Measurements from ENCODE around the gene GPR42. TPM values are rescaled to one million over a fixed set of nuclear protein-coding genes. Genes with fewer than 3 reads are reported as not detected.

The GPR42 gene
- total RNA-seq, 4 donors from 2014 or later, result 0.51 TPM; not detected in 3

DNA sequence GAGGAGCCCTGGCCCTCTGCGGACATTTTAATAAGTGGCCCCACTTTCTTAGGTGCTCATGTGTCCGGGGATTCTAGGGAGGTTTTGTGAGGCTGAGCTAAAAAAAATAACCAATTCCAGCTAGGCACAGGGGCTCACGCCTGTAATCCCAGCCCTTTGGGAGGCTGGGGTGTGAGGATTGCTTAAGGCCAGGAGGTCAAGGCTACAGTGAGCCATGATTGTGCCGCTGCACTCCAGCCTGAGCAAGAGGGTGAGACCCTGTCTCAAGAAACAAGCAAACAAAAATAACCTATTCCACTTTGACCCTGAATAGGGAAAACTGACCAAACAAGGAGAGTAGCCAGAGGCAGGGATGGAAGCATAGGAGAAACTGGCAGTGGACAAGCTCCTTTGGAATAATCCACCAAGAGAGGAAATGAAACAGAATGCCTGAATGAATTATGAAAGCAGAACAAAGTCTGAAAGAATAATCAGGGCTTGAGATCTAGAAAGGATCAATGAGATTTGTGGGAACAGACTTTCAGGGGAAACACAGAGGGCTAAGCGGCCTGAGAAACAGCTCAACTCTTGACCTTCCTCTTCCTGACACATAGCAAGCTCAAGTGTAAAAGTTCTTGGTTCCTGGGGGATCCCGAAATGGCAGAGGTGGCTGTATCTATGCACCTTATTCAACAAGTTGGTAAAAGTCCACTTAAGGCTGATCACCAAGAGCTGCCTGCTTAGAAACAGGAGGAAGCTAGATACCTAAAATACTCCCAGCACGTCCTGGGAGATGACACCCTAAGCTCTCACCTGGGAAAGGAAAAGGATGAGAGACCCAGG is 47.1 kb downstream of the GPR42 start:
- TF ChIP-seq, protein P1, sequence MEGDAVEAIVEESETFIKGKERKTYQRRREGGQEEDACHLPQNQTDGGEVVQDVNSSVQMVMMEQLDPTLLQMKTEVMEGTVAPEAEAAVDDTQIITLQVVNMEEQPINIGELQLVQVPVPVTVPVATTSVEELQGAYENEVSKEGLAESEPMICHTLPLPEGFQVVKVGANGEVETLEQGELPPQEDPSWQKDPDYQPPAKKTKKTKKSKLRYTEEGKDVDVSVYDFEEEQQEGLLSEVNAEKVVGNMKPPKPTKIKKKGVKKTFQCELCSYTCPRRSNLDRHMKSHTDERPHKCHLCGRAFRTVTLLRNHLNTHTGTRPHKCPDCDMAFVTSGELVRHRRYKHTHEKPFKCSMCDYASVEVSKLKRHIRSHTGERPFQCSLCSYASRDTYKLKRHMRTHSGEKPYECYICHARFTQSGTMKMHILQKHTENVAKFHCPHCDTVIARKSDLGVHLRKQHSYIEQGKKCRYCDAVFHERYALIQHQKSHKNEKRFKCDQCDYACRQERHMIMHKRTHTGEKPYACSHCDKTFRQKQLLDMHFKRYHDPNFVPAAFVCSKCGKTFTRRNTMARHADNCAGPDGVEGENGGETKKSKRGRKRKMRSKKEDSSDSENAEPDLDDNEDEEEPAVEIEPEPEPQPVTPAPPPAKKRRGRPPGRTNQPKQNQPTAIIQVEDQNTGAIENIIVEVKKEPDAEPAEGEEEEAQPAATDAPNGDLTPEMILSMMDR (IDR thresholded peaks at IDR 0.05; ENCODE audit: low read depth), result no peak

DNA sequence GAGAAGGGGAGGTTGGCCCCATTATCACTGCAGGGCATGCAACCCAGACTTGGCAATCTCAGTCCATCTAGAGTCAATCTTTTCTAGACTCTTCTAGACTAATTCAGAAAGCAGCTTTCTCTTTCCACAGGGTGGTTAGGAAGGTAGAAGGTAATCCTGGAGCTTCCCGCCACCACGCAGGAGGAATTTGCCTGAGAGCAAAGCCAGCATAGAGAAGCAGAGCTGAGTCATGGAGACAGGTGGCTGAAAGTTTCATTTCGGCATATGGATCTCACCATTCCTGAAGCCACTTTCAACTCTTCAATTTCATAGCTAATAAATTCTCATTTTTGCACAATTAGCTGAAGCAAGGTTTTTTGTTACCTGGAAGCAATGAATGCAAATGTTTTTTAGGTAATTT is 48.2 kb downstream of the GPR42 start:
- TF ChIP-seq, protein P1 (IDR thresholded peaks at IDR 0.05; ENCODE audit: low read depth), result no peak

DNA sequence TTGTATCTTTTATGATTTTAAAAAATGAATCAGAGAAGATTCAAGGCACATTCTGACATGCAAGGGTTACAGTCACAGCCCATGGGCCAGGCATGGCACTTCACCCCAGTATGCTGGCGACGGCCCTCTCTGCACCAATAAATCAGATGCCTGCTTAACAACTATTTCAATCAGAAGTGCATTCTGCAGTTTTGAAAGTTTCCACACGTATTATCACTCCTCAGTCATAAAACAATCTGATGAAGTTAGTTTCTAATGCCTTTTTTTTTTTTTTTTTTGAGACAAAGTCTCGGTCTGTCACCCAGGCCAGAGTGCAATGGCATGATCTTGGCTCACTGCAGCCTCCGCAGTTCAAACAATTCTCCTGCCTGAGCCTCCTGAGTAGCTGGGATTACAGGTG is 48.9 kb downstream of the GPR42 start:
- TF ChIP-seq, protein P1 (IDR thresholded peaks at IDR 0.05; ENCODE audit: low read depth), result no peak

DNA sequence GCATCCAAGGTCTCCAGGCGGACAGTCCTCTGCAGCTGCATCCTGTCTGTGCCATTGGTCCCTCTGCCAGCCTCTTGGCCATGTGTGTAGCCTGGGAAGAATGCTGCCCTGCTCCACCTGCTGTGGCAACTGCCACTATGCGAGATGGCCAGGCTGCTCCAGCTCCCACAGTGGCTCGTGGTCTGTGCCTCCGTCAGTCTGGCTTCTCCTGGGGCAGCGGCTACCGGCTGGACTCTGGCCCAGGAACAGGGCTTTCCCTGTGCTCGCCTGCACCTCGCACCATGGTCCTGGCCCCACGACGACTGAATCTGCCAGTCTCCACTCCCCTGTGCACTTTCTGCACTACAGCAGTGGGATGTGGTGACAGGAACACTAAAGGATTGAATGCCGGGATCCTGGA is 50.5 kb downstream of the GPR42 start:
- TF ChIP-seq, protein P1 (IDR thresholded peaks at IDR 0.05; ENCODE audit: low read depth), result no peak

Small RNA genes within 50 kb of the gene (small RNA-seq; reads per million reads assigned to genes)
- not detected for gene RN7SL491P

Other genes with a start within 250 kb of the GPR42 start
- 10 to 100 TPM; 11.6 to 34.1 (median 21.3) TPM for gene LGI4, start 236.0 kb upstream of the GPR42 start, total RNA-seq
- 100 to 1,000 TPM in 1 of 4 donors, 10 to 100 TPM in 3; 28.7 to 108 (median 37.8) TPM for gene FXYD1, start 232.2 kb upstream of the GPR42 start, total RNA-seq
- gene FXYD7, start 227.8 kb upstream of the GPR42 start, total RNA-seq, result 1 to 10 TPM in 1 of 4 donors, not detected in 3; 1.1 TPM
- 100 to 1,000 TPM in 1 of 4 donors, 10 to 100 TPM in 3; 43.7 to 120 (median 52.4) TPM for gene FXYD5, start 216.3 kb upstream of the GPR42 start, total RNA-seq
- gene FAM187B, start 142.3 kb upstream of the GPR42 start, total RNA-seq, result not detected
- 10 to 100 TPM in 1 of 4 donors, 1 to 10 TPM in 3; 4.0 to 15.8 (median 5.0) TPM for gene LSR, start 122.1 kb upstream of the GPR42 start, total RNA-seq
- gene USF2, start 102.1 kb upstream of the GPR42 start, total RNA-seq, result 100 to 1,000 TPM in 2 of 4 donors, 10 to 100 TPM in 2; 42.4 to 121 (median 99.2) TPM
- not detected for gene HAMP, start 88.5 kb upstream of the GPR42 start, total RNA-seq
- not detected for gene MAG, start 78.9 kb upstream of the GPR42 start, total RNA-seq
- gene CD22, start 41.9 kb upstream of the GPR42 start, total RNA-seq, result 10 to 100 TPM in 1 of 4 donors, 1 to 10 TPM in 2, not detected in 1; 3.2 to 11.7 (median 6.2) TPM
- not detected for gene FFAR1, start 23.2 kb upstream of the GPR42 start, total RNA-seq
- 1 to 10 TPM in 3 of 4 donors, under 1 TPM in 1; 0.44 to 4.3 (median 2.2) TPM for gene FFAR3, start 12.6 kb upstream of the GPR42 start, total RNA-seq
- gene FFAR2, start 77.2 kb downstream of the GPR42 start, total RNA-seq, result 1 to 10 TPM in 1 of 4 donors, under 1 TPM in 1, not detected in 2; 0.38 to 1.5 TPM
- gene KRTDAP, start 119.4 kb downstream of the GPR42 start, total RNA-seq, result not detected
- 1 to 10 TPM in 3 of 4 donors, under 1 TPM in 1; 0.94 to 7.3 (median 1.9) TPM for gene DMKN, start 142.6 kb downstream of the GPR42 start, total RNA-seq
- gene SBSN, start 157.2 kb downstream of the GPR42 start, total RNA-seq, result not detected
- not detected for gene GAPDHS, start 162.4 kb downstream of the GPR42 start, total RNA-seq
- 10 to 100 TPM; 60.1 to 76.8 (median 73.6) TPM for gene TMEM147, start 174.6 kb downstream of the GPR42 start, total RNA-seq
- gene ATP4A, start 192.6 kb downstream of the GPR42 start, total RNA-seq, result not detected
- not detected for gene PMIS2, start 215.1 kb downstream of the GPR42 start, total RNA-seq
- 1 to 10 TPM; 2.4 to 7.7 (median 3.4) TPM for gene HAUS5, start 241.7 kb downstream of the GPR42 start, total RNA-seq